Fibroblast of lung (primary cell): ENCODE measurements around the gene WDR59. TPM values are rescaled to one million over a fixed set of nuclear protein-coding genes. Genes with fewer than 3 reads are reported as not detected.

Experiments used
- DNase-seq, 2 donors: peaks; one replicate each; pipeline versions ENCODE4 v3.0.0 to v3.0.0-alpha.2; 2010; ENCODE audit warnings: low read depth in 2 of 2
- H2AFZ ChIP-seq: 2 replicates; pipeline ENCODE4 v1.5.1; 2012; ENCODE audit warnings: low read length, control low read depth, inconsistent platforms
- H3K27ac ChIP-seq: 2 replicates; pipeline ENCODE4 v1.5.1; 2011; ENCODE audit warnings: low read length, control low read depth; ENCODE audit not compliant: insufficient read depth
- H3K27me3 ChIP-seq: 2 replicates; pipeline ENCODE4 v1.5.1; 2011; ENCODE audit warnings: mild to moderate bottlenecking, low read length; ENCODE audit not compliant: control insufficient read depth, insufficient read depth
- H3K36me3 ChIP-seq: 2 replicates; pipeline ENCODE4 v1.5.1; 2011; ENCODE audit warnings: low read length; ENCODE audit not compliant: control insufficient read depth, insufficient read depth
- H3K4me1 ChIP-seq: 2 replicates; pipeline ENCODE4 v1.5.1; 2011; ENCODE audit warnings: low read length; ENCODE audit not compliant: control insufficient read depth, insufficient read depth; ENCODE audit errors: extremely low read depth
- H3K4me2 ChIP-seq: 2 replicates; pipeline ENCODE4 v1.5.1; 2011; ENCODE audit warnings: low read length, control low read depth; ENCODE audit not compliant: insufficient read depth; ENCODE audit errors: extremely low read depth
- H3K4me3 ChIP-seq, 4 experiments: fragments of 200-600 bp in 1 of 4; sonication (generic) in 1 of 4; replicated peaks in 1 of 4; 2 replicates each; pipeline ENCODE4 v1.5.1; 2011 to 2016; ENCODE audit warnings: low read length in 4 of 4, low read depth in 3 of 4, mild to moderate bottlenecking in 3 of 4, control low read depth in 2 of 4, inconsistent platforms in 1 of 4, mixed read lengths in 1 of 4; ENCODE audit not compliant: insufficient read depth in 1 of 4; ENCODE audit errors: control extremely low read depth in 1 of 4
- H3K79me2 ChIP-seq: 2 replicates; pipeline ENCODE4 v1.5.1; 2012; ENCODE audit warnings: mild to moderate bottlenecking, low read length, inconsistent platforms; ENCODE audit not compliant: control insufficient read depth, insufficient read depth
- H3K9ac ChIP-seq: 2 replicates; pipeline ENCODE4 v1.5.1; 2011; ENCODE audit warnings: mild to moderate bottlenecking, low read length, control low read depth; ENCODE audit not compliant: insufficient read depth
- H3K9me3 ChIP-seq: 2 replicates; pipeline ENCODE4 v1.5.1; 2012; ENCODE audit warnings: low read depth, low read length; ENCODE audit not compliant: control insufficient read depth, insufficient read depth
- H4K20me1 ChIP-seq: 2 replicates; pipeline ENCODE4 v1.5.1; 2011; ENCODE audit warnings: low read length; ENCODE audit not compliant: control insufficient read depth, insufficient read depth; ENCODE audit errors: extremely low read depth
- CTCF ChIP-seq, 2 donors: IDR thresholded peaks in 1 of 2; conservative IDR thresholded peaks in 1 of 2; 1 replicate in 1 of 2; 2 replicates in 1 of 2; pipeline ENCODE4 v1.5.1; 2011 to 2012; ENCODE audit warnings: low read length in 2 of 2, control low read depth in 1 of 2, inconsistent platforms in 1 of 2, low read depth in 1 of 2, mild to moderate bottlenecking in 1 of 2
- EZH2 ChIP-seq: IDR thresholded peaks from 2 replicates; pipeline ENCODE4 v1.5.1; 2012; ENCODE audit warnings: low read length, control low read depth, mild to moderate bottlenecking; ENCODE audit errors: missing control alignments
- polyA plus RNA-seq, 2 donors: library from polyadenylated mRNA; depleted of rRNA in 1 of 2; stranded (reverse) in 1 of 2; unstranded in 1 of 2; fragments of >200 nt; gene quantifications; 2 replicates each; pipeline ENCODE4 v1.2.1, GENCODE V29; 2011 to 2012; ENCODE audit warnings: missing spikeins in 1 of 2
- total RNA-seq: library from RNA; depleted of rRNA; stranded (reverse); fragments of >200 nt; gene quantifications from 2 replicates; pipeline ENCODE4 v1.2.1, GENCODE V29; 2014

The WDR59 gene
- total and polyA plus RNA-seq, 2 donors (not counting 1 experiment from before 2014, with no cell fraction given) = 16.0 to 30.2 TPM

GRCh38 chr16:74931445-74931844 is 53.5 kb downstream of the WDR59 start:
- TF ChIP-seq CTCF (conservative IDR thresholded peaks at IDR 0.05 in 1 of 2, IDR thresholded peaks at IDR 0.05 in 1 of 2; ENCODE audit: low read depth in 1 of 2, low read length in 2 of 2) (no peak), EZH2 (no peak)
- no peaks in the 10 kb centered on the region for H3K9me3 ChIP-seq
- no peaks in the 10 kb centered on the region for H4K20me1 ChIP-seq
- no peak overlapping the region for H3K4me2 ChIP-seq
- H3K9ac ChIP-seq = no peak overlapping the region
- no peaks in the 10 kb centered on the region for H3K4me1 ChIP-seq
- H3K27me3 ChIP-seq = no peaks in the 10 kb centered on the region
- H3K79me2 ChIP-seq = no peaks in the 10 kb centered on the region
- H3K4me3 ChIP-seq = no peak overlapping the region
- no peaks in the 10 kb centered on the region for H3K36me3 ChIP-seq
- H2AFZ ChIP-seq = no peak overlapping the region
- H3K27ac ChIP-seq = no peak overlapping the region
- no peak for DNase-seq

GRCh38 chr16:74929636-74930035 is 55.3 kb downstream of the WDR59 start:
- no peaks in the 10 kb centered on the region for H3K27me3 ChIP-seq
- TF ChIP-seq EZH2 (no peak), CTCF (conservative IDR thresholded peaks at IDR 0.05 in 1 of 2, IDR thresholded peaks at IDR 0.05 in 1 of 2; ENCODE audit: low read depth in 1 of 2, low read length in 2 of 2) (no peak)

GRCh38 chr16:74926805-74927204 is 58.1 kb downstream of the WDR59 start:
- Histone ChIP-seq H3K79me2 (no peaks in the 10 kb centered on the region), H3K4me3 (no peak overlapping the region), H4K20me1 (no peaks in the 10 kb centered on the region), H3K36me3 (no peaks in the 10 kb centered on the region), H3K4me1 (no peaks in the 10 kb centered on the region), H3K4me2 (no peak overlapping the region), H2AFZ (no peak overlapping the region), H3K9me3 (no peaks in the 10 kb centered on the region), H3K9ac (no peak overlapping the region), H3K27me3 (no peaks in the 10 kb centered on the region), H3K27ac (no peak overlapping the region)
- no peak for DNase-seq
- TF ChIP-seq CTCF (conservative IDR thresholded peaks at IDR 0.05 in 1 of 2, IDR thresholded peaks at IDR 0.05 in 1 of 2; ENCODE audit: low read depth in 1 of 2, low read length in 2 of 2) = no peak
- TF ChIP-seq EZH2 = no peak

More at GRCh38 chr16:74929636-74930035, 55.3 kb downstream of the WDR59 start:
- no peak overlapping the region for H2AFZ ChIP-seq
- no peak overlapping the region for H3K4me3 ChIP-seq
- H3K9me3 ChIP-seq = no peaks in the 10 kb centered on the region
- no peaks in the 10 kb centered on the region for H3K4me1 ChIP-seq
- no peaks in the 10 kb centered on the region for H3K79me2 ChIP-seq
- no peak for DNase-seq
- H3K36me3 ChIP-seq = no peaks in the 10 kb centered on the region
- no peak overlapping the region for H3K4me2 ChIP-seq
- no peak overlapping the region for H3K9ac ChIP-seq
- no peaks in the 10 kb centered on the region for H4K20me1 ChIP-seq
- no peak overlapping the region for H3K27ac ChIP-seq
